Activated naive CD4-positive, alpha-beta T cell treated with anti-CD3 and anti-CD28 coated beads, Interleukin-2, amount 50 U/mL, for 72 hours (primary cell): ENCODE measurements around the gene ZNF793. TPM values are rescaled to one million over a fixed set of nuclear protein-coding genes. Genes with fewer than 3 reads are reported as not detected.

Source experiments
- ATAC-seq, 2 donors: fragments of 150-1000 bp; cut with Tn5 transposase; 2 replicates each; pipeline ENCODE4 v1.10.0; 2021; ENCODE audit warnings: mild to moderate bottlenecking in 2 of 2, moderate library complexity in 2 of 2
- DNase-seq, 2 donors: peaks; one replicate each; pipeline ENCODE4 v3.0.0; 2021 to 2022; ENCODE audit warnings: low spot score in 2 of 2
- H3K27ac Mint-ChIP-seq, 2 donors: one replicate each; pipeline ENCODE4 v1.8.0; 2022; ENCODE audit warnings: mild to moderate bottlenecking in 2 of 2, mixed read lengths in 2 of 2
- H3K36me3 Mint-ChIP-seq, 2 donors: one replicate each; pipeline ENCODE4 v1.8.0; 2022; ENCODE audit warnings: mixed read lengths in 2 of 2
- H3K9me3 Mint-ChIP-seq, 2 donors: one replicate each; pipeline ENCODE4 v1.8.0; 2022; ENCODE audit warnings: mixed read lengths in 2 of 2
- total RNA-seq, 2 donors: library from RNA; stranded (reverse); gene quantifications; one replicate each; pipeline ENCODE4 v1.2.3, GENCODE V29; 2022

ZNF793 gene
- total RNA-seq = 1 to 10 TPM; 4.5 to 4.7 TPM

GRCh38 chr19:37506387-37507166, at the start of gene ZNF793:
ZNF793 (plus strand) TSS chr19:37506939; CDS start chr19:37523440, 16,501 bp downstream.
- Mint-ChIP-seq H3K9me3 (peaks cover 15 to 16% of the 10 kb centered on the region in 2 donors), H3K27ac (no peak within 1 kb of the TSS), H3K36me3 (peaks cover 23 to 43% of the 10 kb centered on the region in 2 donors)
- ATAC-seq (peak; percentile 85 to 90), DNase-seq (peak; percentile 71 to 80)

- H3K36me3 Mint-ChIP-seq = peaks cover 43 to 57% of the 10 kb centered on the region in 2 donors
- DNase-seq = no peak
- peak overlapping the region; percentile 94 to 95 for H3K27ac Mint-ChIP-seq
- no peak for ATAC-seq
- peaks cover 8 to 20% of the 10 kb centered on the region in 2 donors for H3K9me3 Mint-ChIP-seq
These were observed 40.4 kb upstream of the ZNF793 start for GRCh38 chr19:37466277-37466797.

GRCh38 chr19:37466798-37467607, 39.7 kb upstream of the ZNF793 start, which contains the start of gene ZNF569:
ZNF569 (minus strand) TSS chr19:37467444; CDS start chr19:37444921, 22,523 bp downstream.
- peaks cover 8 to 20% of the 10 kb centered on the region in 2 donors for H3K9me3 Mint-ChIP-seq
- H3K36me3 Mint-ChIP-seq = peaks cover 43 to 57% of the 10 kb centered on the region in 2 donors
- peak; percentile 68 to 77 for ATAC-seq
- DNase-seq = peak; percentile 78 to 84
- H3K27ac Mint-ChIP-seq = peak within 1 kb of the TSS; percentile 94 to 95

GRCh38 chr19:37467608-37468090, 39.1 kb upstream of the ZNF793 start:
- H3K36me3 Mint-ChIP-seq = peaks cover 43 to 57% of the 10 kb centered on the region in 2 donors
- DNase-seq = no peak
- ATAC-seq = no peak
- peaks cover 8 to 20% of the 10 kb centered on the region in 2 donors for H3K9me3 Mint-ChIP-seq
- peak overlapping the region; percentile 94 to 95 for H3K27ac Mint-ChIP-seq

- peak; percentile 75 to 83 for DNase-seq
- Mint-ChIP-seq H3K27ac (peak within 1 kb of the TSS; percentile 94 to 95), H3K9me3 (peaks cover 8 to 20% of the 10 kb centered on the region in 2 donors), H3K36me3 (peaks cover 43 to 57% of the 10 kb centered on the region in 2 donors)
- ATAC-seq = peak; percentile 58 to 78
These were observed 37.6 kb upstream of the ZNF793 start, which contains the start of gene ZNF570 for GRCh38 chr19:37468961-37469777. ZNF570 (plus strand) TSS chr19:37469356; CDS start chr19:37470355, 999 bp downstream.

GRCh38 chr19:37470216-37470615, 36.5 kb upstream of the ZNF793 start:
- ATAC-seq = no peak
- H3K27ac Mint-ChIP-seq = peak overlapping the region; percentile 94 to 95

GRCh38 chr19:37472165-37472564, 34.6 kb upstream of the ZNF793 start:
- DNase-seq = no peak
- Mint-ChIP-seq H3K36me3 (peaks cover 46 to 56% of the 10 kb centered on the region in 2 donors), H3K9me3 (peaks cover 12 to 22% of the 10 kb centered on the region in 2 donors), H3K27ac (no peak overlapping the region)
- no peak for ATAC-seq

More at GRCh38 chr19:37470216-37470615, 36.5 kb upstream of the ZNF793 start:
- Mint-ChIP-seq H3K9me3 (peaks cover 0 to 12% of the 10 kb centered on the region in 2 donors), H3K36me3 (peaks cover 36 to 52% of the 10 kb centered on the region in 2 donors)
- no peak for DNase-seq

- Mint-ChIP-seq H3K27ac (peak overlapping the region in 1 of 2 donors; percentile 36), H3K36me3 (peaks cover 64 to 79% of the 10 kb centered on the region in 2 donors), H3K9me3 (peaks cover 48 to 49% of the 10 kb centered on the region in 2 donors)
- ATAC-seq (no peak), DNase-seq (no peak)
These were observed 22.2 kb upstream of the ZNF793 start for GRCh38 chr19:37484406-37485168.

GRCh38 chr19:37492213-37492612, 14.5 kb upstream of the ZNF793 start:
- no peak for ATAC-seq
- no peak overlapping the region for H3K27ac Mint-ChIP-seq
- H3K9me3 Mint-ChIP-seq = peaks cover 34 to 41% of the 10 kb centered on the region in 2 donors
- peaks cover 28 to 41% of the 10 kb centered on the region in 2 donors for H3K36me3 Mint-ChIP-seq
- DNase-seq = no peak

GRCh38 chr19:37505958-37506386, 767 bp upstream of the ZNF793 start:
- peaks cover 17 to 43% of the 10 kb centered on the region in 2 donors for H3K36me3 Mint-ChIP-seq
- ATAC-seq (peak; percentile 39 to 50), DNase-seq (no peak)
- H3K9me3 Mint-ChIP-seq = peaks cover 12 to 20% of the 10 kb centered on the region in 2 donors
- no peak overlapping the region for H3K27ac Mint-ChIP-seq

- Mint-ChIP-seq H3K9me3 (peaks cover 16 to 18% of the 10 kb centered on the region in 2 donors), H3K36me3 (peaks cover 26 to 43% of the 10 kb centered on the region in 2 donors), H3K27ac (no peak overlapping the region)
- ATAC-seq (no peak), DNase-seq (no peak)
These were observed 377 bp downstream of the ZNF793 start for GRCh38 chr19:37507167-37507464.

GRCh38 chr19:37511186-37511585, 4.4 kb downstream of the ZNF793 start:
- Mint-ChIP-seq H3K36me3 (peaks cover 45 to 61% of the 10 kb centered on the region in 2 donors), H3K27ac (no peak overlapping the region), H3K9me3 (peaks cover 22 to 30% of the 10 kb centered on the region in 2 donors)
- DNase-seq (no peak), ATAC-seq (no peak)

GRCh38 chr19:37511821-37512220, 5.1 kb downstream of the ZNF793 start:
- ATAC-seq (no peak), DNase-seq (no peak)
- peaks cover 48 to 68% of the 10 kb centered on the region in 2 donors for H3K36me3 Mint-ChIP-seq
- peaks cover 22 to 33% of the 10 kb centered on the region in 2 donors for H3K9me3 Mint-ChIP-seq
- H3K27ac Mint-ChIP-seq = no peak overlapping the region

GRCh38 chr19:37513397-37513796, 6.7 kb downstream of the ZNF793 start:
- peak in 1 of 2 donors; percentile 30 for ATAC-seq
- no peak for DNase-seq
- Mint-ChIP-seq H3K9me3 (peaks cover 22 to 34% of the 10 kb centered on the region in 2 donors), H3K36me3 (peaks cover 57 to 79% of the 10 kb centered on the region in 2 donors), H3K27ac (no peak overlapping the region)

GRCh38 chr19:37519890-37520289, 13.2 kb downstream of the ZNF793 start:
- DNase-seq = no peak
- peaks cover 56 to 81% of the 10 kb centered on the region in 2 donors for H3K36me3 Mint-ChIP-seq
- peaks cover 27 to 31% of the 10 kb centered on the region in 2 donors for H3K9me3 Mint-ChIP-seq

More at GRCh38 chr19:37519890-37520289, 13.2 kb downstream of the ZNF793 start:
- peak; percentile 49 to 96 for ATAC-seq
- H3K27ac Mint-ChIP-seq = no peak overlapping the region
